Osteoblast (primary cell): Measurements from ENCODE around the gene CALN1. TPM values are rescaled to one million over a fixed set of nuclear protein-coding genes. Genes with fewer than 3 reads are reported as not detected.

ENCODE experiments used
- DNase-seq: peaks from one replicate; pipeline ENCODE4 v3.0.0; 2011; ENCODE audit warnings: low spot score, mixed read lengths; ENCODE audit not compliant: insufficient read length; ENCODE audit errors: missing footprints
- H2AFZ ChIP-seq: 2 replicates; pipeline ENCODE4 v1.6.0; 2011; ENCODE audit warnings: mild to moderate bottlenecking, low read length
- H3K27ac ChIP-seq: 2 replicates; pipeline ENCODE4 v1.5.1; 2011; ENCODE audit warnings: mild to moderate bottlenecking, low read depth, low read length, moderate library complexity
- H3K27me3 ChIP-seq: 2 replicates; pipeline ENCODE4 v1.6.0; 2012; ENCODE audit warnings: mild to moderate bottlenecking, control low read depth, inconsistent platforms, low read length, moderate library complexity; ENCODE audit not compliant: insufficient read depth
- H3K36me3 ChIP-seq: 2 replicates; pipeline ENCODE4 v1.5.1; 2011; ENCODE audit warnings: mild to moderate bottlenecking, low read length, control low read depth, moderate library complexity; ENCODE audit not compliant: insufficient read depth
- H3K4me1 ChIP-seq: 2 replicates; pipeline ENCODE4 v1.5.1; 2011; ENCODE audit warnings: mild to moderate bottlenecking, low read length, control low read depth, moderate library complexity; ENCODE audit not compliant: insufficient read depth
- H3K4me2 ChIP-seq: 2 replicates; pipeline ENCODE4 v1.6.0; 2011; ENCODE audit warnings: mild to moderate bottlenecking, low read length; ENCODE audit not compliant: insufficient read depth
- H3K4me3 ChIP-seq: fragments of 200-600 bp; sonication (generic); 3 replicates; pipeline ENCODE4 v1.5.1; 2012; ENCODE audit warnings: mild to moderate bottlenecking, low read length, inconsistent platforms; ENCODE audit not compliant: insufficient read depth
- H3K79me2 ChIP-seq: 2 replicates; pipeline ENCODE4 v1.6.0; 2012; ENCODE audit warnings: mild to moderate bottlenecking, low read length, control low read depth, inconsistent platforms; ENCODE audit not compliant: insufficient read depth
- H3K9me3 ChIP-seq: 2 replicates; pipeline ENCODE4 v1.5.1; 2011; ENCODE audit warnings: low read depth, low read length, control low read depth
- H4K20me1 ChIP-seq: 2 replicates; pipeline ENCODE4 v1.6.0; 2012; ENCODE audit warnings: mild to moderate bottlenecking, low read length, control low read depth; ENCODE audit not compliant: insufficient read depth
- total RNA-seq: library from RNA; depleted of rRNA; stranded (reverse); fragments of >200 nt; gene quantifications from 2 replicates; pipeline ENCODE4 v1.2.3, GENCODE V29; 2012
- TF ChIP-seq, protein P1 (sequence below): IDR thresholded peaks from 2 replicates; pipeline ENCODE4 v1.5.1; 2011; ENCODE audit warnings: mild to moderate bottlenecking, low read depth, low read length, moderate library complexity; ENCODE audit errors: extremely low read depth

The CALN1 gene
- total RNA-seq, 1 donor = not detected

DNA sequence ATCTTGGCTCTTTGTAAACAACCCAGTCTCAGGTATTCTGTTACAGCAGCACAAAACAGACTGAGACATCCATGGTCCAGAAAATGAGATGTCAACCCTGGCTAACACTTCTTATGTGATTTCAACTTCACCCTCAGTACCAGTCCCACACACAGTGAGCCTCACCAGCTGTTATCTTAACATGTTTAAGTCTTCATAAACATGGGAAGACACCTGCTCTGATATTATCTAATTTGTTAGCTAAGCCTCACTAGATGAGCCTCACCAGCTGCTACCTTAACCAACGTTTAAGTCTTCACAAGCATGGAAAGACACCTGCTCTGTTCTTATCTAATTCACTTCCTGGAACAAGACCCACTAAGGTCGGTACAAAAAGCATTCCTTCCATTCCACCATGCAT lies 130.8 kb downstream of the CALN1 start:
- DNase-seq = no peak
- no peak overlapping the region for H3K27ac ChIP-seq
- TF ChIP-seq, protein P1, sequence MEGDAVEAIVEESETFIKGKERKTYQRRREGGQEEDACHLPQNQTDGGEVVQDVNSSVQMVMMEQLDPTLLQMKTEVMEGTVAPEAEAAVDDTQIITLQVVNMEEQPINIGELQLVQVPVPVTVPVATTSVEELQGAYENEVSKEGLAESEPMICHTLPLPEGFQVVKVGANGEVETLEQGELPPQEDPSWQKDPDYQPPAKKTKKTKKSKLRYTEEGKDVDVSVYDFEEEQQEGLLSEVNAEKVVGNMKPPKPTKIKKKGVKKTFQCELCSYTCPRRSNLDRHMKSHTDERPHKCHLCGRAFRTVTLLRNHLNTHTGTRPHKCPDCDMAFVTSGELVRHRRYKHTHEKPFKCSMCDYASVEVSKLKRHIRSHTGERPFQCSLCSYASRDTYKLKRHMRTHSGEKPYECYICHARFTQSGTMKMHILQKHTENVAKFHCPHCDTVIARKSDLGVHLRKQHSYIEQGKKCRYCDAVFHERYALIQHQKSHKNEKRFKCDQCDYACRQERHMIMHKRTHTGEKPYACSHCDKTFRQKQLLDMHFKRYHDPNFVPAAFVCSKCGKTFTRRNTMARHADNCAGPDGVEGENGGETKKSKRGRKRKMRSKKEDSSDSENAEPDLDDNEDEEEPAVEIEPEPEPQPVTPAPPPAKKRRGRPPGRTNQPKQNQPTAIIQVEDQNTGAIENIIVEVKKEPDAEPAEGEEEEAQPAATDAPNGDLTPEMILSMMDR = no peak
- H3K4me2 ChIP-seq = no peak overlapping the region
- H2AFZ ChIP-seq = no peak overlapping the region
- H4K20me1 ChIP-seq = no peaks in the 10 kb centered on the region
- no peak overlapping the region for H3K4me3 ChIP-seq
- H3K4me1 ChIP-seq = no peaks in the 10 kb centered on the region
- H3K36me3 ChIP-seq = no peaks in the 10 kb centered on the region
- no peaks in the 10 kb centered on the region for H3K27me3 ChIP-seq
- no peaks in the 10 kb centered on the region for H3K79me2 ChIP-seq
- no peaks in the 10 kb centered on the region for H3K9me3 ChIP-seq

DNA sequence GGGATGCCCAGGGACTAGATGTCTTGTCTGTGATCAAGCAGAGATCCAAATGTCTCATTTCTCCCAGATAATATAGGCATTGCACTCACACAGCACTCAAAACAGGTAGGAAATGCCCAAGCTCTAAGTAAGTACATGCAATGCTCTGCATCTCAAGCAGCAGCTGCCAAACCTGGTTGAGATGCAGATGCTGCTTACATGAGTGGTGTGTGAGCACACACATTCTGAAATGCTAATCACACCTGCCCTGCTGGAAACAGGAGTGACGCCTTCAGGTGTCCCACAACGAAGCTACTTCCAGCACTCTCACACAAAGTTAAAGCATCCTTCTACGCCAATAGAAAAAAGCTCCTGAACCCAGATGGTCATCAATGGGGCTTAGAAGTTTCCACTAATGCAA lies 132.9 kb downstream of the CALN1 start:
- TF ChIP-seq, protein P1 = no peak
- Histone ChIP-seq H3K27ac (no peak overlapping the region), H3K4me1 (no peaks in the 10 kb centered on the region), H3K9me3 (no peaks in the 10 kb centered on the region), H3K36me3 (no peaks in the 10 kb centered on the region), H3K4me3 (no peak overlapping the region), H3K27me3 (no peaks in the 10 kb centered on the region), H3K4me2 (no peak overlapping the region), H3K79me2 (no peaks in the 10 kb centered on the region), H4K20me1 (no peaks in the 10 kb centered on the region), H2AFZ (no peak overlapping the region)
- no peak for DNase-seq

DNA sequence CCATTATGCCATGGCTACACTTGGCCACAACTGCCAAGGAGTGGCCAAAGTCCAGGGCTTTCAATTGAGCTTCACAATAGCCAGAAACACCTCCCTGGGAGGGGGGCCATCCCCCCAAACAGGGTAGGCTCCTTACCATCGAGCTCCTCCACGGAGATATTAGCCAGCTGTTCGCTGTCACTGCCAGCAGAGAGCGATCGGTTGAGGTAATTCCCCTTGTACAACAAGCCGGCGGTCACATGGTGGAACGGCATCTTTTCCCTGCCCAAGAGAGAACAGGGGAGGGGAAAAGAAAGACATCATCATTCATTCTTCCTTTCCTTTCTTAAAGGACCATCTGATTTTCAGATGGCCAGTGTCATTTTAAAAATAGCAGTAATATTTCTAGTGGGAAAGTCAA lies 133.6 kb downstream of the CALN1 start:
- H3K4me1 ChIP-seq = no peaks in the 10 kb centered on the region
- TF ChIP-seq, protein P1 = no peak
- no peak overlapping the region for H3K4me2 ChIP-seq
- H3K36me3 ChIP-seq = no peaks in the 10 kb centered on the region
- H3K4me3 ChIP-seq = no peak overlapping the region
- H2AFZ ChIP-seq = no peak overlapping the region
- no peaks in the 10 kb centered on the region for H3K79me2 ChIP-seq
- no peak for DNase-seq
- H4K20me1 ChIP-seq = no peaks in the 10 kb centered on the region
- no peaks in the 10 kb centered on the region for H3K27me3 ChIP-seq
- H3K27ac ChIP-seq = no peak overlapping the region
- no peaks in the 10 kb centered on the region for H3K9me3 ChIP-seq

DNA sequence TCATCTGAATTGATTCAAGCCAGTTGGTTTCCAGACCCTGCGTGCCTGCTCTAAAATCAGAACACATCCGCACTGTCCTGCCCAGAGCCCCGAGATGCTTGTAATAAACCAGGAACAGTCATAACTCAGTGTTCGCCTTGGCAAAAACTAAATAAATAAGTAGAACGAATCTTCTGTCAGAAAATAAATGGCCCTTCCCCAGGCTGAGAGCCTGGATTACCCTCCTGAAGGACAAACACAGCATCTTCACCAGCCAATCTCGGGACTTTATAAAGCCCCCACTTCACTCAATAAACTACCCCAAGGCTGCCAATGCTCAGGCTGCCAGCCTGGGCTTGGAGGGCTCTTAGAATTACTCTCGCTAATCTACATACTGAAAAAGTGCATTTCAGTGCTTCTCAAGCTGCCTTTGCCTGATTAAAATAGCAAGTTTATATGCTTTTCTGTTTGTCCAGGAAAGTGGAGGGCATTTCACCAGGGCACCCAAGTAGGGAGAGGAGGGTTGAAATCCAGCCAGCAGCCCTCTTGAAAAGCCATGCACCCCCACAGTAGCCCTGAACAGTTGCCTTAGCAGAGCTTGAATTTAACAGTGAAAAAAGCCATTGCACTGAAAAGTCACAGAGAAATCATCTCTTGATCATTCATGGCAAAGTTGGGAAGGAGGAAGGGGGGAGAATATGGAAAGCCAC lies 136.6 kb downstream of the CALN1 start:
- H3K79me2 ChIP-seq = no peaks in the 10 kb centered on the region
- H3K36me3 ChIP-seq = no peaks in the 10 kb centered on the region
- TF ChIP-seq, protein P1 = no peak
- H3K27ac ChIP-seq = no peak overlapping the region
- no peaks in the 10 kb centered on the region for H4K20me1 ChIP-seq
- no peak overlapping the region for H2AFZ ChIP-seq
- no peaks in the 10 kb centered on the region for H3K4me1 ChIP-seq
- H3K4me2 ChIP-seq = no peak overlapping the region
- no peaks in the 10 kb centered on the region for H3K9me3 ChIP-seq
- DNase-seq = peak; percentile 10
- no peak overlapping the region for H3K4me3 ChIP-seq
- H3K27me3 ChIP-seq = no peaks in the 10 kb centered on the region
